K562 treated with DMSO at 1 percent for 48 hours (cell line): ENCODE results near the gene ZPLD1. TPM values are rescaled to one million over a fixed set of nuclear protein-coding genes. Genes with fewer than 3 reads are reported as not detected.

ENCODE experiments used
- total RNA-seq: library from RNA; unstranded; fragments of 300-600 nt; gene quantifications from 2 replicates; pipeline ENCODE4 v1.2.3, GENCODE V29; 2022; ENCODE audit warnings: low replicate concordance; ENCODE audit errors: extremely low read depth

Gene ZPLD1
- total RNA-seq = not detected in 2 replicates

DNA sequence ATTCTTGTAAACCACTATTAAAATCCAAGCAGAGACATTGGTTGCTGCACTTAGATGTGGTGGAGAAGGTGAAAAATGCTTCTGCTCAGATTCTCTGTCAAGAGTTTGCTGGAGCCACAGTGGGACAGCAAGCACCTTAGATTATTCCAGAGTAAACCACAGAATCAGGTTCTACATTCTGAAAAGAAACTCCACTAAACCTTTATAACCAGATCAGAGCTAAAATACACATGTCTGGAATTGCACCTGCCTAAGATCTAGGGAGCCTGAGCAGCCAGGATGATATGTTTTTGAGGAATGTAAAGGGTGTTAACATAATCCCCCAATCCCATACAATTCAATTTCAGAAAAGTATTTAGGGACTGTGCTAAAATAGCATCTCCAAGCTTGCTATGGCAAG, at the start of gene ZPLD1:
TSS of gene ZPLD1 (plus strand) at position 301 of the 400 bp plus-strand sequence. CDS start 3,473 bp downstream, outside the sequence.

